Spleen (tissue), 11 donors: ENCODE data around the gene PLCB1. TPM values are rescaled to one million over a fixed set of nuclear protein-coding genes. Genes with fewer than 3 reads are reported as not detected.

Experiments used
- DNase-seq: peaks from one replicate; pipeline ENCODE4 v3.0.0-alpha.2; 2020
- H3K27ac ChIP-seq, 8 donors: fragments of 200-600 bp; sonication (generic) in 7 of 8; 1 replicate in 4 of 8; 2 replicates in 4 of 8; pipeline versions ENCODE4 v1.5.0 to v1.8.0; 2016 to 2021; ENCODE audit warnings: inconsistent platforms in 4 of 8, mild to moderate bottlenecking in 4 of 8, moderate library complexity in 1 of 8
- H3K27me3 ChIP-seq, 7 donors: fragments of 200-600 bp; sonication (generic) in 6 of 7; replicated peaks in 1 of 7; 1 replicate in 4 of 7; 2 replicates in 3 of 7; pipeline versions ENCODE4 v1.5.0 to v1.8.0; 2016 to 2021; ENCODE audit warnings: inconsistent platforms in 3 of 7, mild to moderate bottlenecking in 1 of 7
- H3K36me3 ChIP-seq, 6 donors: fragments of 200-600 bp; sonication (generic) in 5 of 6; 1 replicate in 4 of 6; 2 replicates in 2 of 6; pipeline versions ENCODE4 v1.5.0 to v1.8.0; 2016 to 2021; ENCODE audit warnings: inconsistent platforms in 2 of 6
- H3K4me1 ChIP-seq, 6 donors: fragments of 200-600 bp; sonication (generic) in 5 of 6; 1 replicate in 3 of 6; 2 replicates in 3 of 6; pipeline versions ENCODE4 v1.5.0 to v1.8.0; 2016 to 2021; ENCODE audit warnings: inconsistent platforms in 3 of 6
- H3K4me3 ChIP-seq, 8 donors: fragments of 200-600 bp; sonication (generic) in 7 of 8; 1 replicate in 4 of 8; 2 replicates in 4 of 8; pipeline versions ENCODE4 v1.5.0 to v1.8.0; 2016 to 2021; ENCODE audit warnings: inconsistent platforms in 4 of 8, mild to moderate bottlenecking in 4 of 8, moderate library complexity in 2 of 8
- H3K9me3 ChIP-seq, 8 donors: fragments of 200-600 bp; sonication (generic) in 7 of 8; 1 replicate in 4 of 8; 2 replicates in 4 of 8; pipeline versions ENCODE4 v1.5.0 to v1.8.0; 2016 to 2021; ENCODE audit warnings: inconsistent platforms in 4 of 8
- POLR2A ChIP-seq, 3 donors: fragments of 450-650 bp; IDR thresholded peaks; one replicate each; pipeline ENCODE4 v1.5.1; 2017; ENCODE audit warnings: antibody characterized with exemption in 3 of 3, mild to moderate bottlenecking in 1 of 3
- POLR2AphosphoS5 ChIP-seq, 3 donors: sonication (generic); formaldehyde crosslinking; IDR thresholded peaks; one replicate each; pipeline ENCODE4 v1.5.1; 2017; ENCODE audit warnings: antibody characterized with exemption in 3 of 3
- WGBS, 5 donors: extraction: QIAGEN DNeasy Blood & Tissue Kit in 3 of 5; methylation state at CpG; one replicate each; pipeline versions ENCODE4 v1.1.5 to v1.1.7; 2013 to 2018; 5-methylcytosine and 5-hydroxymethylcytosine counted together
- intact Hi-C: fragments of 100-400 bp; cut with DNase I; formaldehyde crosslinking; loops from one replicate; pipeline ENCODE4 v1.15.0; 2023; ENCODE audit warnings: low total_unique reads
- polyA plus RNA-seq, 3 donors: library from polyadenylated mRNA; stranded (reverse); fragments of 200-250 nt; gene quantifications; one replicate each; pipeline ENCODE4 v1.2.1, GENCODE V29; 2013
- total RNA-seq, 7 donors: library from RNA; depleted of rRNA in 3 of 7; stranded (reverse); fragments of >200 nt in 3 of 7; fragmentation: NEBNext Ultra II Directional in 4 of 7; extraction: Animal tissue kit (Norgen Biotek cat#: 25700) in 4 of 7; gene quantifications; one replicate each; pipeline versions ENCODE4 v1.1.0 to v1.2.1, GENCODE V29; 2016 to 2021
- TF ChIP-seq, protein P1 (sequence below), 11 experiments: fragments of 200-600 bp in 7 of 11; fragments of 450-650 bp in 4 of 11; sonication (generic) in 4 of 11; IDR thresholded peaks in 8 of 11; conservative IDR thresholded peaks in 3 of 11; 1 replicate in 7 of 11; 2 replicates in 4 of 11; pipeline versions ENCODE4 v1.4.0 to v1.8.0; 2016 to 2021; ENCODE audit warnings: antibody characterized with exemption in 11 of 11, inconsistent platforms in 4 of 11, mild to moderate bottlenecking in 1 of 11
- donor health status: healthy with polysubstance abuse.
- donor health status: DM: no; HTN: no; CAD: no; lungs with moderate emphysema.
- donor health status: DM: no; HTN: no; CAD: no.
- donor health status: Bipolar disorder and iron deficiency.
- donor health status: healthy.
- donor health status: DM: no; HTN: no; CAD: no.
- donor health status: DM: yes; HTN: yes; CAD: no.

Gene PLCB1
- total and polyA plus RNA-seq, 10 donors, result 1.0 to 33.7 (median 16.2) TPM

DNA sequence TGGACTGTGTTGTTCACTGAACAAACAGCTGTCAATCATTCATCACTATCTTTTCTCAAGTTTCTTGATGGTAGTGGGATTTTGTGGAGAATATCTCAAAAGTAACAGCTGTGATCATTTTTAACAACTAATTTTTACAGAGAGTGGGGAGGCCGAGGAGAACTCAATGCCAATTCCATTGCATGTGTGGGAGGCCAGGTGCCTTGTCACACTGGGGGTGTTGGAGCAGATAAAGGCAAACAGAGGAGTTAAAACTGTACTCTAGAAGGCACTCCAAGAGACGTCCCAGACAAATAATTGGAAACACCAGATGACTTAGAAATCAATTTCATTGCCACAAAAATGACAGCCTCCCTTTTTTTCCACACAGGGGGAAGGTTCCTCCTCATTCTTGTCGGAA, 669.6 kb downstream of the PLCB1 start:
- DNase-seq, result no peak
- intact Hi-C loops, result no loop called here
- WGBS, 5 donors, result 70 to 90% (median 87%) methylated on average over 3 of the region's 3 CpGs
- Histone ChIP-seq H3K4me3 (no peak overlapping the region), H3K27ac (no peak overlapping the region), H3K27me3 (peaks cover 0 to 5% (median 0%) of the 10 kb centered on the region in 7 donors), H3K36me3 (no peaks in the 10 kb centered on the region), H3K4me1 (no peaks in the 10 kb centered on the region), H3K9me3 (no peaks in the 10 kb centered on the region)
- TF ChIP-seq POLR2A (IDR thresholded peaks at IDR 0.05), result no peak
- TF ChIP-seq, protein P1, sequence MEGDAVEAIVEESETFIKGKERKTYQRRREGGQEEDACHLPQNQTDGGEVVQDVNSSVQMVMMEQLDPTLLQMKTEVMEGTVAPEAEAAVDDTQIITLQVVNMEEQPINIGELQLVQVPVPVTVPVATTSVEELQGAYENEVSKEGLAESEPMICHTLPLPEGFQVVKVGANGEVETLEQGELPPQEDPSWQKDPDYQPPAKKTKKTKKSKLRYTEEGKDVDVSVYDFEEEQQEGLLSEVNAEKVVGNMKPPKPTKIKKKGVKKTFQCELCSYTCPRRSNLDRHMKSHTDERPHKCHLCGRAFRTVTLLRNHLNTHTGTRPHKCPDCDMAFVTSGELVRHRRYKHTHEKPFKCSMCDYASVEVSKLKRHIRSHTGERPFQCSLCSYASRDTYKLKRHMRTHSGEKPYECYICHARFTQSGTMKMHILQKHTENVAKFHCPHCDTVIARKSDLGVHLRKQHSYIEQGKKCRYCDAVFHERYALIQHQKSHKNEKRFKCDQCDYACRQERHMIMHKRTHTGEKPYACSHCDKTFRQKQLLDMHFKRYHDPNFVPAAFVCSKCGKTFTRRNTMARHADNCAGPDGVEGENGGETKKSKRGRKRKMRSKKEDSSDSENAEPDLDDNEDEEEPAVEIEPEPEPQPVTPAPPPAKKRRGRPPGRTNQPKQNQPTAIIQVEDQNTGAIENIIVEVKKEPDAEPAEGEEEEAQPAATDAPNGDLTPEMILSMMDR (IDR thresholded peaks at IDR 0.05 in 8 of 11, conservative IDR thresholded peaks at IDR 0.05 in 3 of 11), result no peak
- no peak for TF ChIP-seq POLR2AphosphoS5 (IDR thresholded peaks at IDR 0.05)

DNA sequence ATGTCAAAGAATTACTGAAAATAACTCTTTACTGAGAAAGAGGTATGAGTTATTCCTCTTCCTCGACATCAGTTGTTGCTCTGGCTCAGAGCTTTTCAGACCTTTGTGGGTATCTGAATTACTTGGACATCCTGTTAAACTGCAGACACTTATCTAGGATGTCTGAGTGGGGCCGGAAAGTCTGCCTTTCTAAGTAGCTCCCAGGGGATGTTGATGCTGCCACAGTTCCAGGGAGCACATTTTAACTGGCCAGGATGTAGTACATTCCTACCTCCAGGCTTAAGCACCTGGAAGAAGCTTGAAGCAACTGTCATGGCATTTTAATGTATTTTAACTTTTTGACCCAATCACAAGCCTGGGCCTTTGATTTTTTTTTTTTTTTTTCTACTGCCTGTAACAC, 671.0 kb downstream of the PLCB1 start:
- H3K4me1 ChIP-seq, result no peaks in the 10 kb centered on the region
- DNase-seq, result no peak
- H3K36me3 ChIP-seq, result no peaks in the 10 kb centered on the region
- 48 to 72% (median 70%) methylated on average over 2 of the region's 2 CpGs for WGBS, 5 donors
- peaks cover 0 to 5% (median 0%) of the 10 kb centered on the region in 7 donors for H3K27me3 ChIP-seq
- TF ChIP-seq POLR2A (IDR thresholded peaks at IDR 0.05) (no peak), POLR2AphosphoS5 (IDR thresholded peaks at IDR 0.05) (no peak)
- TF ChIP-seq, protein P1 (IDR thresholded peaks at IDR 0.05 in 8 of 11, conservative IDR thresholded peaks at IDR 0.05 in 3 of 11), result no peak
- H3K9me3 ChIP-seq, result no peaks in the 10 kb centered on the region
- no peak overlapping the region for H3K4me3 ChIP-seq
- intact Hi-C loops, result no loop called here
- H3K27ac ChIP-seq, result no peak overlapping the region

DNA sequence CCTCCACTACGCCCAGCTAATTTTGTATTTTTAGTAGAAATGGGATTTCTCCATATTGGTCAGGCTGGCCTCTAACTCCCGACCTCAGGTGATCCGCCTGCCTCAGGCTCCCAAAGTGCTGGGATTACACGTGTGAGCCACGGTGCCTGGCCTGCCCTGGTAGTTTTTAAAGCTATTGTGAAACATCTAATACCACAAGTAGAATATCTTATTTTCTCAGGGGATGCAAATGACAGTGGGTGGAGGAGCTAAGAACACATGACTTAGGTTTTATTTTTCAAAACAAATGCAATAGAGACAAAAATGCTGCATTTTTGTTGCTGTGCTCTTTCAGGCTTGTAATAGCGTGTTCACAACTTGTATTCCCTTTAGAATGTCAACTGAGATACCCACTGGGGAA, 671.9 kb downstream of the PLCB1 start:
- DNase-seq, result no peak
- WGBS, 5 donors, result 89 to 93% (median 92%) methylated on average over 6 of the region's 6 CpGs

DNA sequence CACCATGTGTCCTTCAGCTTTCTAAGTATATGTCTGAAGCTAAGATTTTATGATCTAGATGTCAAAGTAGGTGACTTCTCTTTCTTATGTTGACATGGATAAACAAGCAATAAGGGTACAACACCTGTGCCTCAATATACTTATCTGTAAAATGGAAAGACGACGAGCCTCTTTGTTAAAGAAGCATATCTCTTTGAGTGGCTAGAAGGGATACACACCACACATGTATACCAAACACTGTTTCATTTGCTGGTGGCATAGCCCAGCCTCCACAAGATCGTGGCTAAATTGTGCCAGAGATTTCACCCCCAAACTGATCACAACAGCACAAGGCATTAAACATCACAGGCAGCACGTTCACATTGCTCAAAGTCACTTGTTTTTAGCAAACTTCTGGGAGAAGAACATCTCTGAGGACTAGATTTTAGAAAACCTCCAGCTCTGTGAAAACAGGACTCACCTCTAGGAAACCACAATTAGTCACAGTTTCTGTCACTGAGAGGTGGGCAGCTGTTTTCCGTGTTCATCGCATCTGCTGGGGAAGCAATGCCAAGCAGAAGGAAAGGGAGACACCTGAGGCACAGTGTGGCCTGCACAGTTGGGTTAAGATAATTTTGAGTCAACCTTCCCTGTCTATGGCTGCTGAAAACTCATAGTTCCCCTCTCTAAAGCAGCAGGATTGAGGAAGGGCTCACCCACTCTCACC, 673.8 kb downstream of the PLCB1 start:
- Histone ChIP-seq H3K36me3 (no peaks in the 10 kb centered on the region), H3K4me3 (no peak overlapping the region), H3K9me3 (no peaks in the 10 kb centered on the region), H3K27me3 (peaks cover 0 to 5% (median 0%) of the 10 kb centered on the region in 7 donors), H3K27ac (no peak overlapping the region), H3K4me1 (no peaks in the 10 kb centered on the region)
- DNase-seq, result no peak
- WGBS, 5 donors, result 69 to 85% (median 75%) methylated on average over 6 of the region's 6 CpGs
- TF ChIP-seq, protein P1 (IDR thresholded peaks at IDR 0.05 in 8 of 11, conservative IDR thresholded peaks at IDR 0.05 in 3 of 11), result no peak
- TF ChIP-seq POLR2A (IDR thresholded peaks at IDR 0.05), result no peak
- TF ChIP-seq POLR2AphosphoS5 (IDR thresholded peaks at IDR 0.05), result no peak
- intact Hi-C loops, result no loop called here

More for the DNA sequence above, 671.9 kb downstream of the PLCB1 start:
- no peaks in the 10 kb centered on the region for H3K36me3 ChIP-seq
- TF ChIP-seq POLR2A (IDR thresholded peaks at IDR 0.05) (no peak), POLR2AphosphoS5 (IDR thresholded peaks at IDR 0.05) (no peak)
- TF ChIP-seq, protein P1 (IDR thresholded peaks at IDR 0.05 in 8 of 11, conservative IDR thresholded peaks at IDR 0.05 in 3 of 11), result no peak
- no peak overlapping the region for H3K4me3 ChIP-seq
- H3K9me3 ChIP-seq, result no peaks in the 10 kb centered on the region
- no peaks in the 10 kb centered on the region for H3K4me1 ChIP-seq
- no peak overlapping the region for H3K27ac ChIP-seq
- intact Hi-C loops, result no loop called here
- H3K27me3 ChIP-seq, result peaks cover 0 to 5% (median 0%) of the 10 kb centered on the region in 7 donors
